ENCODE measurements around the gene STK24.
"Not testable (repeated sequence)": the region's sequence is repeated elsewhere in the genome, so short reads cannot be mapped to it uniquely, and the experiment has no call there.

Gene STK24

GRCh38 chr13:98581971-98582702, 5.2 kb upstream of the STK24 start:
- no peak for DNase-seq

- DNase-seq, result no peak
Measured at GRCh38 chr13:98581381-98581780, 4.5 kb upstream of the STK24 start.

- DNase-seq, result no peak
Measured at GRCh38 chr13:98580420-98580819, 3.5 kb upstream of the STK24 start.

- no peak for DNase-seq
Measured at GRCh38 chr13:98577836-98578285, 954 bp upstream of the STK24 start.

DNA sequence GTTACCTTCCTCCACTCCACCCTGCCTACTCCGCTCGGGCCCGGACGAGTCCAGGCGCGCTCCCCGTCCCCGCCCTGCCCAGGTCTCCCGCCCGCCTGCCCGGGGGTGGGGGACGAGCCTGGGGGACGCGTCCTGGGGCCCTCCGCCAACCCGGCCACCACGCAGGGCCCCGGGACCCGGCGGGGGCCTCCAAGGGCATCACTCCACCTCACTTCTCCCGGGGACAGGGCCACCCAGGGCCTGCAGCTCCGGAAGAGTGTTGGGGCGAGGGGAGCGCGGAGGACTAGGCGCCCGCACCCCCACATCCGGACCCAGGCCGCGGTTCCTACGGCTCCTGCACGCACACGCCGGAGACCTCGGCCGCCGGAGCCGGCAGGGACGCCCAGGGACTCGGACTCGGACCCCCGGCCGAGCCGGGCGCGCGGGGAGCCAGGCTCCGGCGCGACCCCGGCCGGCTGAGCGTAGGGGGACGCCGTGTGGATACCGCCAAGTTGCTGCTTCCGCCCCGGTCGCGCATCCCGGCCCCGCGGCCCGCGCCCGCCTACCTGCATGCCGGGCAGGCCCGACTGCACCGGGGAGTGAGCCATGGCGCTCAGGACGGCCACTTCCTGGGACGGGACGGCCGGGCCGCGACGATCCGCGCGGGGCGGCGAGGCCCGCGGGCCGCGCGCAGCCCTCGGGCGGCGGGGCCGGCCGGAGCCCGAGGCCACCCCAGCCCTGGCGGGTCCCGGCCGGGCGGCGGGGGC, 534 bp downstream of the STK24 start:
- DNase-seq, result no peak

GRCh38 chr13:98575904-98576199, 1.1 kb downstream of the STK24 start:
- DNase-seq, result no peak

GRCh38 chr13:98575009-98575903, 1.7 kb downstream of the STK24 start:
- DNase-seq, result no peak

- DNase-seq, result no peak
Measured at GRCh38 chr13:98571955-98572662, 4.8 kb downstream of the STK24 start.

- DNase-seq, result no peak
Measured at GRCh38 chr13:98570929-98571372, 6.0 kb downstream of the STK24 start.

GRCh38 chr13:98569494-98570367, 7.2 kb downstream of the STK24 start:
- DNase-seq, result not testable (repeated sequence)

DNA sequence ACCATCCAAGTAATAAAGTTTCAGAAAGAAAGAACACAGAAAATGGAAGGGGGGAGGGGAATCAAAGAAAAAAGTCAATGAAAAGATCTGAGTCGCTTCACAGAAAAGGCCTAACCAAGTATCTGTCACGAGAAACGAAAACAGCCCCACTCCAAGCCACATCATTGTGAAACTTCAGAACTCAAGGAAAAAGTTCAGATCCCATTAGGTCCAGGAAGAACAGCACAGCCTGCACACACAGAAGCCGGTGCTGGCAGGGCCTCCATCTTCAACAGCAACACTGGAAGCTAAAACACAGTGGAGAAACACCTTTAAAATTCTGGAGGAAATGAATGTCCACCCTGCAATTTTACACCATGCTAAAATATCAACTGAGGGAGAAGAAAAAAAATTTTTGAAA, 8.0 kb downstream of the STK24 start:
- no peak for DNase-seq

DNA sequence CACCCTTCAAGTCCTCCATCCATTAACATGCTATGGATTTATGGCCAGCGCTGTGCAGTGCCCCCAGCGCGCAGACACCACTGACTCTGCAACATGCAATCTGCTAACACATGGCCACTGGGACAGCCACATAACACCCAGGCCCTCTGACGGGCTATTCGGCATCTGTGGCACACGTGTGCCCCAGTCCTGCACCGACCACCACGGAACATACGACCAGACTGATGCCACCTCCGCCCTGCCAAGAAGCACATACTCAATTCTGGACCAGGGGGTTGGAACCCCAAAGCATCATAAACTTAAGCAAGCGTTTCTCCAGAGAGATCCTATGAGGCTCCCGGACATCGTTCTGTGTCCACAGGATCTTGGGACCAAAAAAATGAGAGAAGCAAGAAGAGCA, 9.8 kb downstream of the STK24 start:
- no peak for DNase-seq

GRCh38 chr13:98565726-98566565, 11.0 kb downstream of the STK24 start:
- DNase-seq, result no peak

GRCh38 chr13:98564204-98564603, 12.7 kb downstream of the STK24 start:
- no peak for DNase-seq

- DNase-seq, result no peak
Measured at GRCh38 chr13:98563071-98563470, 13.8 kb downstream of the STK24 start.

- DNase-seq, result no peak
Measured at GRCh38 chr13:98559169-98559568, 17.7 kb downstream of the STK24 start.

DNA sequence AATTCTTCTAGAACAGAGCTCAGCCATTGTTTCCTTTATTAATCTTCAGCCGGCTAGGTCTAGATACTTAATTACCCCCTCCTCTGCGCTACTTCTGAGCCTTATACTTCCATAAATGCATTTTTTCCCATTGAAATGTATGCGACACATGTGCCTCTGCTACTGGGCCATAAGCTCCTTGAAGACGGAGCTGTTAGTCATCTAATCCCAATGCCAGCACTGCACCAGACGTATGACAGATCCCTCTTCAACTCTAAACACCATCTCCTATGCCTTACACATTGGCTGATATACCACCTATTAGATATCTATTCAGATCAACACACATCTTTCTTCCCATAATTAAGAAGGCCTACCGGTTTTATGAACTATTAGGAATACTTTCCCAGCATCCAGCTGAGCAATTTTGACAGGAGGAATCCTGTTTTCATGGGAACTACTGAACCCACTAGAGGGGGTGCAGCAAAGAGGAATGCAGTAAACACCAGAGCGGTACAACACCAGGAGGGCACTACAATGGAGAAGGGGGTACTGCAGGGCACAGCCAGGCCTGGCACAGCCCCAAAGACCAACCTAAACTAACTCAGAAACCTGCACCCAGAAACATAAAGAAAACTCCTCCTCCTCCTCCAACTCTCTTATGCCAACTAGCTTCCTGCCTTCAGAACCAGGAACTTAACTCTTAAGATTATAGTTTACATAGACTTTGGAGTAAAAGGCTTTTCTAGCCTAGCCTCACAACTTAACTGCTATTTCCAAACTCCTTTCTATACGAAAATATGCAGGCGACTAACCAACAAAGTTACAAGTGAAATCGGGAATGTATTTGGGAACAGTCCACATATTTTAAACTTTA, 18.7 kb downstream of the STK24 start:
- no peak for DNase-seq

GRCh38 chr13:98556968-98557631, 19.8 kb downstream of the STK24 start:
- DNase-seq, result no peak

DNA sequence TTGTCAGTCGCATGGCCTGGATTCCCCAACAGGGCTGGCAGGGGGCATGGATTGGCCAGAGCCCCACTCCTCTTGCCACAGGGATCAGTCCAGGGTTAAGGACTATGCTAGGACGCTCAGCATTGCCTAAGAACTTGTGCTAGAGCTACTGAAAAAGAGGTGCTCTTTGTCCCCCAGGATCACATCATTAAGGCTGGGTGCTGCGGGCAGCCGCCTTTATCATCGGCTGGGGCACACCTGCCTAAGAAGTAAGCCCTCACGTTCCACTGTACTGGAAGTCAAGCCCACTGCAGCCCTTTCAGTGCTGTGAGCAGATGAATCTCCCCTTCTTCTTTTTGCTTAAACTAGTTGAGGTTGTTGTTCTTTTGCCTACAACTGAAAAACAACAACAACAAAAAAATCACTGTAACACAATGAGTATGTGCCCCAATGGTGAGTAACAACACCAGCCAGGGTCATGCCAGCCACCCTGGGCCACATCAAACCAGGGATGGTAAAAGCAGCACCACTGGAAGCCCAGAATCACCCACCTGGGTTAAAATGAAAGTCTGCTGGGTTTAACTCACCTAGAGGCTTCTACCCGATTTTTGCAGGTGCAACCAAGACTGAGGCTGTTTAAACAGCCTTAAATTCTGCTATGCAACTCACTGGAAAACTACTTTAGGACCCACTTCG, 20.6 kb downstream of the STK24 start:
- DNase-seq, result no peak
